HepG2 (cell line): ENCODE measurements around the gene ZNF91. TPM values are rescaled to one million over a fixed set of nuclear protein-coding genes. Genes with fewer than 3 reads are reported as not detected.

Experiments
- CBFB ChIP-seq: sonication (generic); formaldehyde crosslinking; IDR thresholded peaks from 2 replicates; pipeline ENCODE4 v1.4.0; 2020; ENCODE audit warnings: missing genetic modification reagents
- MYNN ChIP-seq: sonication (generic); formaldehyde crosslinking; IDR thresholded peaks from 2 replicates; pipeline ENCODE4 v1.4.0; 2020; ENCODE audit warnings: mild to moderate bottlenecking, low read depth, missing genetic modification reagents
- NBN ChIP-seq: fragments of 450-650 bp; conservative IDR thresholded peaks from 2 replicates; pipeline ENCODE4 v1.6.1; 2017
- NPAS2 ChIP-seq: sonication (generic); formaldehyde crosslinking; IDR thresholded peaks from 2 replicates; pipeline ENCODE4 v1.8.0; 2022; ENCODE audit warnings: mild to moderate bottlenecking, missing genetic modification reagents, borderline replicate concordance
- ONECUT2 ChIP-seq: sonication (generic); formaldehyde crosslinking; IDR thresholded peaks from 2 replicates; pipeline ENCODE4 v1.4.0; 2020; ENCODE audit warnings: missing genetic modification reagents
- RCOR2 ChIP-seq: IDR thresholded peaks from 2 replicates; pipeline ENCODE4 v1.6.1; 2016; ENCODE audit warnings: missing biosample characterization, missing genetic modification reagents
- RELA ChIP-seq: sonication (generic); formaldehyde crosslinking; IDR thresholded peaks from 2 replicates; pipeline ENCODE4 v1.4.0; 2020; ENCODE audit warnings: missing genetic modification reagents
- SMC3 ChIP-seq: IDR thresholded peaks from 2 replicates; pipeline ENCODE4 v1.6.1; 2011; ENCODE audit warnings: low read length, improper control_type of control experiment
- TAF15 ChIP-seq: fragments of 200-400 bp; formaldehyde crosslinking; IDR thresholded peaks from one replicate; pipeline ENCODE4 v1.6.1; 2018; ENCODE audit warnings: mild to moderate bottlenecking, low read depth, low read length; ENCODE audit not compliant: poor library complexity, severe bottlenecking
- ZNF160 ChIP-seq: sonication (generic); formaldehyde crosslinking; IDR thresholded peaks from 2 replicates; pipeline ENCODE4 v1.8.0; 2022; ENCODE audit warnings: mild to moderate bottlenecking, inconsistent platforms, missing genetic modification reagents
- ZNF232 ChIP-seq: sonication (generic); formaldehyde crosslinking; IDR thresholded peaks from 2 replicates; pipeline ENCODE4 v1.4.0; 2020; ENCODE audit warnings: missing genetic modification reagents, borderline replicate concordance
- ZNF615 ChIP-seq: sonication (generic); formaldehyde crosslinking; IDR thresholded peaks from 2 replicates; pipeline ENCODE4 v1.5.0; 2020; ENCODE audit warnings: mild to moderate bottlenecking, missing genetic modification reagents, borderline replicate concordance
- polyA plus RNA-seq, 8 experiments: library from polyadenylated mRNA; depleted of rRNA in 3 of 8; stranded (reverse) in 7 of 8; unstranded in 1 of 8; fragments of >200 nt; fragmentation: Illumina TruSeq in 4 of 8; extraction: Trizol in 4 of 8; gene quantifications; 2 replicates each; pipeline versions ENCODE4 v1.2.1 to v1.2.3, GENCODE V29; 2011 to 2016; ENCODE audit warnings: low read depth in 4 of 8, missing spikeins in 1 of 8, mixed read lengths in 1 of 8; ENCODE audit not compliant: insufficient read depth in 1 of 8
- total RNA-seq, 5 experiments: library from RNA; depleted of rRNA; stranded (reverse); fragments of >200 nt; fragmentation: Illumina TruSeq; extraction: Trizol; gene quantifications; 2 replicates each; pipeline ENCODE4 v1.2.3, GENCODE V29; 2016; ENCODE audit warnings: low read depth in 1 of 5
- TF ChIP-seq, protein P1 (sequence below): sonication (generic); formaldehyde crosslinking; IDR thresholded peaks from 2 replicates; pipeline ENCODE4 v1.8.1; 2023; ENCODE audit warnings: mild to moderate bottlenecking, missing genetic modification reagents
- TF ChIP-seq, protein P2 (sequence below): sonication (generic); formaldehyde crosslinking; IDR thresholded peaks from 2 replicates; pipeline ENCODE4 v1.9.0; 2021; ENCODE audit warnings: mild to moderate bottlenecking, missing genetic modification reagents
- TF ChIP-seq, protein P3 (sequence below): IDR thresholded peaks from 2 replicates; pipeline ENCODE4 v1.6.1; 2018; ENCODE audit warnings: missing genetic modification reagents
- TF ChIP-seq, protein P4 (sequence below): sonication (generic); formaldehyde crosslinking; IDR thresholded peaks from 2 replicates; pipeline ENCODE4 v1.4.0; 2020; ENCODE audit warnings: missing genetic modification reagents, borderline replicate concordance

ZNF91 gene
- total and polyA plus RNA-seq, 2 of the 13 experiments (the other 11 are each of a cell fraction or from before 2014, with no cell fraction given), result 19.4 to 21.5 TPM

DNA sequence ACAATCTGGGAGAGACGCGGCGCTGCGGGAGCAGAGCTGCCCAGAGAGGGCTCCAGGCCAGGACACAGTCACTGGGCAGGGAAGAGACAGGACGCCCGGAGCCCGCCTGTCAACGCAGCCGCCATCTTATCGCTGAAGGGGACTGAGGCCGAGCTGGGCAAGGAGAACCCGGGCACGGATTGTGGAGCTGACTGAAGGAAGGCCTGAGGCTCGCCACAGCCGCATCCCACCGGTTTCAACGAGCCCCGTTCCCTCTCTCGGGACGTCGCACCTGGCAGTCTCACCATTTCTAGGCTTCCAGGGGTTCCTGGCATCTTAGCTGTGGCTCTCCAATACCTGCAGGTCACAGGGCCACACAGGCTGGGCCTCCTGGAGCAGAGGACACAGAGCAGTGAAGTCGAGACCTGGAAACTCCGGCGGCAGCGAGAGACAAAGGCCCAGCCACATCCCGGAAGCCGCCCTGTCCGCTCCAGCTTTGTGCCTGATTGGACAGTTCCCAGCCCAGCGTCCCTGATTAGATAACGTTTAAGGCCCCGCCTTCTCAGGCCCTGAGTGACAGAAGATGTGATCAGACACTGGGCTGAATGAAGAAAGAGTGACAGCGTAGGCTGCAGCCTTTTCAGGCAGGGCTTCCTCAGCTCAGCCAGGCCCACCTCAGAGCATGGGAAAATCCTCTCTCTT lies at the start of gene ZNF91 (continued):
- TF ChIP-seq, protein P1, sequence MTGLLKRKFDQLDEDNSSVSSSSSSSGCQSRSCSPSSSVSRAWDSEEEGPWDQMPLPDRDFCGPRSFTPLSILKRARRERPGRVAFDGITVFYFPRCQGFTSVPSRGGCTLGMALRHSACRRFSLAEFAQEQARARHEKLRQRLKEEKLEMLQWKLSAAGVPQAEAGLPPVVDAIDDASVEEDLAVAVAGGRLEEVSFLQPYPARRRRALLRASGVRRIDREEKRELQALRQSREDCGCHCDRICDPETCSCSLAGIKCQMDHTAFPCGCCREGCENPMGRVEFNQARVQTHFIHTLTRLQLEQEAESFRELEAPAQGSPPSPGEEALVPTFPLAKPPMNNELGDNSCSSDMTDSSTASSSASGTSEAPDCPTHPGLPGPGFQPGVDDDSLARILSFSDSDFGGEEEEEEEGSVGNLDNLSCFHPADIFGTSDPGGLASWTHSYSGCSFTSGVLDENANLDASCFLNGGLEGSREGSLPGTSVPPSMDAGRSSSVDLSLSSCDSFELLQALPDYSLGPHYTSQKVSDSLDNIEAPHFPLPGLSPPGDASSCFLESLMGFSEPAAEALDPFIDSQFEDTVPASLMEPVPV (CRISPR knock-in tag), result no peak
- TF ChIP-seq TAF15, result no peak
- TF ChIP-seq, protein P2, sequence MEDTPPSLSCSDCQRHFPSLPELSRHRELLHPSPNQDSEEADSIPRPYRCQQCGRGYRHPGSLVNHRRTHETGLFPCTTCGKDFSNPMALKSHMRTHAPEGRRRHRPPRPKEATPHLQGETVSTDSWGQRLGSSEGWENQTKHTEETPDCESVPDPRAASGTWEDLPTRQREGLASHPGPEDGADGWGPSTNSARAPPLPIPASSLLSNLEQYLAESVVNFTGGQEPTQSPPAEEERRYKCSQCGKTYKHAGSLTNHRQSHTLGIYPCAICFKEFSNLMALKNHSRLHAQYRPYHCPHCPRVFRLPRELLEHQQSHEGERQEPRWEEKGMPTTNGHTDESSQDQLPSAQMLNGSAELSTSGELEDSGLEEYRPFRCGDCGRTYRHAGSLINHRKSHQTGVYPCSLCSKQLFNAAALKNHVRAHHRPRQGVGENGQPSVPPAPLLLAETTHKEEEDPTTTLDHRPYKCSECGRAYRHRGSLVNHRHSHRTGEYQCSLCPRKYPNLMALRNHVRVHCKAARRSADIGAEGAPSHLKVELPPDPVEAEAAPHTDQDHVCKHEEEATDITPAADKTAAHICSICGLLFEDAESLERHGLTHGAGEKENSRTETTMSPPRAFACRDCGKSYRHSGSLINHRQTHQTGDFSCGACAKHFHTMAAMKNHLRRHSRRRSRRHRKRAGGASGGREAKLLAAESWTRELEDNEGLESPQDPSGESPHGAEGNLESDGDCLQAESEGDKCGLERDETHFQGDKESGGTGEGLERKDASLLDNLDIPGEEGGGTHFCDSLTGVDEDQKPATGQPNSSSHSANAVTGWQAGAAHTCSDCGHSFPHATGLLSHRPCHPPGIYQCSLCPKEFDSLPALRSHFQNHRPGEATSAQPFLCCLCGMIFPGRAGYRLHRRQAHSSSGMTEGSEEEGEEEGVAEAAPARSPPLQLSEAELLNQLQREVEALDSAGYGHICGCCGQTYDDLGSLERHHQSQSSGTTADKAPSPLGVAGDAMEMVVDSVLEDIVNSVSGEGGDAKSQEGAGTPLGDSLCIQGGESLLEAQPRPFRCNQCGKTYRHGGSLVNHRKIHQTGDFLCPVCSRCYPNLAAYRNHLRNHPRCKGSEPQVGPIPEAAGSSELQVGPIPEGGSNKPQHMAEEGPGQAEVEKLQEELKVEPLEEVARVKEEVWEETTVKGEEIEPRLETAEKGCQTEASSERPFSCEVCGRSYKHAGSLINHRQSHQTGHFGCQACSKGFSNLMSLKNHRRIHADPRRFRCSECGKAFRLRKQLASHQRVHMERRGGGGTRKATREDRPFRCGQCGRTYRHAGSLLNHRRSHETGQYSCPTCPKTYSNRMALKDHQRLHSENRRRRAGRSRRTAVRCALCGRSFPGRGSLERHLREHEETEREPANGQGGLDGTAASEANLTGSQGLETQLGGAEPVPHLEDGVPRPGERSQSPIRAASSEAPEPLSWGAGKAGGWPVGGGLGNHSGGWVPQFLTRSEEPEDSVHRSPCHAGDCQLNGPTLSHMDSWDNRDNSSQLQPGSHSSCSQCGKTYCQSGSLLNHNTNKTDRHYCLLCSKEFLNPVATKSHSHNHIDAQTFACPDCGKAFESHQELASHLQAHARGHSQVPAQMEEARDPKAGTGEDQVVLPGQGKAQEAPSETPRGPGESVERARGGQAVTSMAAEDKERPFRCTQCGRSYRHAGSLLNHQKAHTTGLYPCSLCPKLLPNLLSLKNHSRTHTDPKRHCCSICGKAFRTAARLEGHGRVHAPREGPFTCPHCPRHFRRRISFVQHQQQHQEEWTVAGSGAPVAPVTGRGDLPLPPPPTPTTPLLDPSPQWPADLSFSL (CRISPR knock-in tag), result no peak
- TF ChIP-seq ZNF232 (CRISPR knock-in tag), result no peak
- no peak for TF ChIP-seq ONECUT2 (CRISPR knock-in tag)
- peak; percentile 77; the same call in 1 of the 2 replicates for TF ChIP-seq ZNF615 (CRISPR knock-in tag)
- no peak for TF ChIP-seq NBN
- TF ChIP-seq NPAS2 (CRISPR knock-in tag), result no peak
- TF ChIP-seq CBFB (CRISPR knock-in tag), result no peak
- 0 out of 2 replicates have a peak, but pooled peaks have one; percentile 50 for TF ChIP-seq ZNF160
- no peak for TF ChIP-seq RCOR2 (CRISPR knock-in tag)
- TF ChIP-seq, protein P3, sequence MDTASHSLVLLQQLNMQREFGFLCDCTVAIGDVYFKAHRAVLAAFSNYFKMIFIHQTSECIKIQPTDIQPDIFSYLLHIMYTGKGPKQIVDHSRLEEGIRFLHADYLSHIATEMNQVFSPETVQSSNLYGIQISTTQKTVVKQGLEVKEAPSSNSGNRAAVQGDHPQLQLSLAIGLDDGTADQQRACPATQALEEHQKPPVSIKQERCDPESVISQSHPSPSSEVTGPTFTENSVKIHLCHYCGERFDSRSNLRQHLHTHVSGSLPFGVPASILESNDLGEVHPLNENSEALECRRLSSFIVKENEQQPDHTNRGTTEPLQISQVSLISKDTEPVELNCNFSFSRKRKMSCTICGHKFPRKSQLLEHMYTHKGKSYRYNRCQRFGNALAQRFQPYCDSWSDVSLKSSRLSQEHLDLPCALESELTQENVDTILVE (CRISPR knock-in tag), result peak; percentile 53; the same call in 1 of the 2 replicates
- peak; percentile 53; the same call in 1 of the 2 replicates for TF ChIP-seq MYNN (CRISPR knock-in tag)
- TF ChIP-seq, protein P4, sequence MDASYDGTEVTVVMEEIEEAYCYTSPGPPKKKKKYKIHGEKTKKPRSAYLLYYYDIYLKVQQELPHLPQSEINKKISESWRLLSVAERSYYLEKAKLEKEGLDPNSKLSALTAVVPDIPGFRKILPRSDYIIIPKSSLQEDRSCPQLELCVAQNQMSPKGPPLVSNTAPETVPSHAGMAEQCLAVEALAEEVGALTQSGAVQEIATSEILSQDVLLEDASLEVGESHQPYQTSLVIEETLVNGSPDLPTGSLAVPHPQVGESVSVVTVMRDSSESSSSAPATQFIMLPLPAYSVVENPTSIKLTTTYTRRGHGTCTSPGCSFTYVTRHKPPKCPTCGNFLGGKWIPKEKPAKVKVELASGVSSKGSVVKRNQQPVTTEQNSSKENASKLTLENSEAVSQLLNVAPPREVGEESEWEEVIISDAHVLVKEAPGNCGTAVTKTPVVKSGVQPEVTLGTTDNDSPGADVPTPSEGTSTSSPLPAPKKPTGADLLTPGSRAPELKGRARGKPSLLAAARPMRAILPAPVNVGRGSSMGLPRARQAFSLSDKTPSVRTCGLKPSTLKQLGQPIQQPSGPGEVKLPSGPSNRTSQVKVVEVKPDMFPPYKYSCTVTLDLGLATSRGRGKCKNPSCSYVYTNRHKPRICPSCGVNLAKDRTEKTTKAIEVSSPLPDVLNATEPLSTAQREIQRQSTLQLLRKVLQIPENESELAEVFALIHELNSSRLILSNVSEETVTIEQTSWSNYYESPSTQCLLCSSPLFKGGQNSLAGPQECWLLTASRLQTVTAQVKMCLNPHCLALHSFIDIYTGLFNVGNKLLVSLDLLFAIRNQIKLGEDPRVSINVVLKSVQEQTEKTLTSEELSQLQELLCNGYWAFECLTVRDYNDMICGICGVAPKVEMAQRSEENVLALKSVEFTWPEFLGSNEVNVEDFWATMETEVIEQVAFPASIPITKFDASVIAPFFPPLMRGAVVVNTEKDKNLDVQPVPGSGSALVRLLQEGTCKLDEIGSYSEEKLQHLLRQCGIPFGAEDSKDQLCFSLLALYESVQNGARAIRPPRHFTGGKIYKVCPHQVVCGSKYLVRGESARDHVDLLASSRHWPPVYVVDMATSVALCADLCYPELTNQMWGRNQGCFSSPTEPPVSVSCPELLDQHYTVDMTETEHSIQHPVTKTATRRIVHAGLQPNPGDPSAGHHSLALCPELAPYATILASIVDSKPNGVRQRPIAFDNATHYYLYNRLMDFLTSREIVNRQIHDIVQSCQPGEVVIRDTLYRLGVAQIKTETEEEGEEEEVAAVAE (CRISPR knock-in tag), result 0 out of 2 replicates have a peak, but pooled peaks have one; percentile 39
- TF ChIP-seq SMC3, result no peak
- TF ChIP-seq RELA (CRISPR knock-in tag), result no peak
